ENCODE results near the gene VPS37B.

The VPS37B gene

DNA sequence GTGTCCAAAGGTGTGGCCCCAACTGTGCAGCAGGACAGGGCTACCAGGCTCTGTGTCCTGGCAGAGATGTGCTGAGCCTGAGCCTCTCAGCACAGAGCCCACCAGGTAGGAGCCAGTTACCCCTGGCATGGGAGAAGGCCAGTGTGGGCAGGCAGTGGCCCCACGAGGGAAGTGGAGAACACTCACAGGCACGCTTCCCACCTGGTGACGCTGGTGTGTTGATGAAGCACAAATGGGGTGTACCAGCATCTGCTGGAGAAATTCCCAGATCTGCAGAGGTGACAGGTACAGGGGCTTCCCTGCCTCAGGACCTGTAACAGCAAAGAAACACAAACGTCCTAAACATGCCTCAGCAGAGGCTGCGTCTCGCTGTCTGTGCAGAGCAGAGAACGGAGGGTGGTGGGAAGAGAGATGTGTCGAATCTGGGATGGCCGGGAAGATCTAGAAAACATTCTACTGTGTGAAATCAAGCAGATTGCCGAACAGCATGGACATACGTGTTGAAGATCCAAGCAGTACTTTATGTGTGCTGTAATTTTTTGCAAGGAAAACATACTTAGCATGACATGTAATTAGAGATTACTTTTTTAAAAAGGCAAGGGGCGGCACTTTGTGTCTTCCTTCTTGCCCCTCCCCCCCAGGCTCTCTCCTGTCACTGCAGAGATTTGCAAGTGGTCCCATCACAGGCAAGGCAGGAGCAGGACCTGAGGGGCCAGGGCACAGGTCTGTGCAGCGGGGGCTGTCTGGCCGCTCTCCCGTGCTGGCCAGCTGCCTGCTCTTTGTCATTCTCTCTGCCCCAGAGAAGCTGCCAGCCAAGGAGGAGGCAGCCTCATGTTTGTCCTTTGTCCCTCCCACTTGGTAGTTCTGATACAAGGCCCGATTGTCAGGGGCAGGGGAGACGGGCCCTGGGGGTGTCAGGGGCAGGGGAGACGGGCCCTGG is 43.3 kb downstream of the VPS37B start:
- no peak overlapping the region for H3K4me3 ChIP-seq (ENCODE audit: insufficient read length, low read depth)
- H3K27me3 ChIP-seq (ENCODE audit: insufficient read depth, insufficient read length) = no peaks in the 10 kb centered on the region
- H3K4me1 ChIP-seq (ENCODE audit: insufficient read depth, insufficient read length) = peaks cover 6% of the 10 kb centered on the region
- TF ChIP-seq YY1 (IDR thresholded peaks at IDR 0.05; ENCODE audit: insufficient read depth, insufficient read length) = no peak
- no peak for TF ChIP-seq SUZ12 (IDR thresholded peaks at IDR 0.05; ENCODE audit: extremely low read depth, insufficient read depth, insufficient read length)
- TF ChIP-seq ZNF274 (IDR thresholded peaks at IDR 0.05; ENCODE audit: low read depth, low read length) = no peak
- H3K36me3 ChIP-seq (ENCODE audit: insufficient read depth, insufficient read length, low read length) = peaks cover 59% of the 10 kb centered on the region
- H3K9me3 ChIP-seq (ENCODE audit: insufficient read depth, low read length) = no peaks in the 10 kb centered on the region
- H3K9ac ChIP-seq (ENCODE audit: insufficient read length, low read depth) = no peak overlapping the region
- DNase-seq (ENCODE audit: low read depth, low spot score) = no peak

DNA sequence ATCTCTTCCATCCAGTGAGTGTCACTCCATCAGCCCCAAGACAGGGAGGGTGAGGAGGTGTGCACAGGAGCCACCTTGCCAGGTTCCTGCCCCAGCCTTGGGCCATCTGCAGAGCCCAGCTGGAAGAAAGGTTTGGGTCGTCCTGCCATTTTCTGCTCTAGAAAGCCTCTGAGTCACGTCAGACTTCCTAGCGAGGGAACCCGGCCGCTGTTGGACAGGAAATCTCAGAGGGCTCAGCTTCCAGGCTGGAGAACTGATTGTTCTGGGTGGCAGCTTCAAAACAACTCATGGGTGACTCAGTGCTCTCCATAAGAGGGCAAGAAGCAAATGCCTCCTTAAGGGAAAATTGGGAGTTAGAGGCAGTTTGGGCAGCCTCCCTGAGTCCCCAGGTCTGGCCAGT is 44.1 kb downstream of the VPS37B start:
- no peak for DNase-seq (ENCODE audit: low read depth, low spot score)
- peaks cover 9% of the 10 kb centered on the region for H3K4me1 ChIP-seq (ENCODE audit: insufficient read depth, insufficient read length)
- no peaks in the 10 kb centered on the region for H3K27me3 ChIP-seq (ENCODE audit: insufficient read depth, insufficient read length)
- H3K4me3 ChIP-seq (ENCODE audit: insufficient read length, low read depth) = no peak overlapping the region
- H3K9me3 ChIP-seq (ENCODE audit: insufficient read depth, low read length) = no peaks in the 10 kb centered on the region
- H3K9ac ChIP-seq (ENCODE audit: insufficient read length, low read depth) = no peak overlapping the region
- TF ChIP-seq YY1 (IDR thresholded peaks at IDR 0.05; ENCODE audit: insufficient read depth, insufficient read length) = no peak
- peaks cover 51% of the 10 kb centered on the region for H3K36me3 ChIP-seq (ENCODE audit: insufficient read depth, insufficient read length, low read length)

DNA sequence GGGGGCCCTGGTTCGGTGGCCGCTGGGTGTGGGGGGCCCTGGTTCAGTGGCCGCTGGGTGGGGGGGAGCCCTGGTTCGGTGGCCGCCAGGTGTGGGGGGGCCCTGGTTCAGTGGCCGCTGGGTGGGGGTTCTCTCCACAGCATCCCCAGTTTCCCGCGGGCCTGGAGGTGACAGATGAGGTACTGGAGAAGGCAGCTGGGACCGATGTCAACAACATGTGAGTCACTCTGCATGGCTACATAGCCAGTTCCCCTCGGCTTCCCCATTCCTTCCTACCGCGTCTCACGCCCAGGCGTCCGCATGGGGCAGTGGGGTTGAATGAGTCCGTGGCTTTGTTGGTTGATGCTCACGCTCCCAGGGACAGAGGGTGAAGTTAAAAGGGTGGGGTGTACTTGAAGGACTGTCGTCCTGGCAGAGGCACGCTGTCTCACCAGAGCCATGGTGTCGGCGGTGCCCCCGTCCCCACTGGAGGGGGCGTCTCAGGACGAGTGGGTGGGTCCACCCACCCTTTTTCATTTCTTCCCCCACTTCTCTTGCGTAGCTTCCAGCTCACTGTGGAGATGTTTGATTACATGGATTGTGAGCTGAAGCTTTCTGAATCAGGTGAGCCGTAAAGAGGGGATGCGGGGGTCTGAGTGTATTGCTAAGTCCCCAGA is 45.1 kb downstream of the VPS37B start:
- no peak overlapping the region for H3K9ac ChIP-seq (ENCODE audit: insufficient read length, low read depth)
- H3K4me1 ChIP-seq (ENCODE audit: insufficient read depth, insufficient read length) = peaks cover 9% of the 10 kb centered on the region
- no peaks in the 10 kb centered on the region for H3K9me3 ChIP-seq (ENCODE audit: insufficient read depth, low read length)
- peaks cover 42% of the 10 kb centered on the region for H3K36me3 ChIP-seq (ENCODE audit: insufficient read depth, insufficient read length, low read length)
- no peaks in the 10 kb centered on the region for H3K27me3 ChIP-seq (ENCODE audit: insufficient read depth, insufficient read length)
- H3K4me3 ChIP-seq (ENCODE audit: insufficient read length, low read depth) = no peak overlapping the region
- DNase-seq (ENCODE audit: low read depth, low spot score) = no peak
- TF ChIP-seq YY1 (IDR thresholded peaks at IDR 0.05; ENCODE audit: insufficient read depth, insufficient read length) (no peak), ZNF274 (IDR thresholded peaks at IDR 0.05; ENCODE audit: low read depth, low read length) (no peak), SUZ12 (IDR thresholded peaks at IDR 0.05; ENCODE audit: extremely low read depth, insufficient read depth, insufficient read length) (no peak)

- no peaks in the 10 kb centered on the region for H3K9me3 ChIP-seq (ENCODE audit: insufficient read depth, low read length)
- no peak for DNase-seq (ENCODE audit: low read depth, low spot score)
- H3K9ac ChIP-seq (ENCODE audit: insufficient read length, low read depth) = no peak overlapping the region
- H3K27me3 ChIP-seq (ENCODE audit: insufficient read depth, insufficient read length) = no peaks in the 10 kb centered on the region
- peaks cover 14% of the 10 kb centered on the region for H3K4me1 ChIP-seq (ENCODE audit: insufficient read depth, insufficient read length)
- TF ChIP-seq YY1 (IDR thresholded peaks at IDR 0.05; ENCODE audit: insufficient read depth, insufficient read length) = no peak
- no peak overlapping the region for H3K4me3 ChIP-seq (ENCODE audit: insufficient read length, low read depth)
- peaks cover 42% of the 10 kb centered on the region for H3K36me3 ChIP-seq (ENCODE audit: insufficient read depth, insufficient read length, low read length)
Observed at GRCh38 chr12:122850048-122850445, 45.9 kb downstream of the VPS37B start.

DNA sequence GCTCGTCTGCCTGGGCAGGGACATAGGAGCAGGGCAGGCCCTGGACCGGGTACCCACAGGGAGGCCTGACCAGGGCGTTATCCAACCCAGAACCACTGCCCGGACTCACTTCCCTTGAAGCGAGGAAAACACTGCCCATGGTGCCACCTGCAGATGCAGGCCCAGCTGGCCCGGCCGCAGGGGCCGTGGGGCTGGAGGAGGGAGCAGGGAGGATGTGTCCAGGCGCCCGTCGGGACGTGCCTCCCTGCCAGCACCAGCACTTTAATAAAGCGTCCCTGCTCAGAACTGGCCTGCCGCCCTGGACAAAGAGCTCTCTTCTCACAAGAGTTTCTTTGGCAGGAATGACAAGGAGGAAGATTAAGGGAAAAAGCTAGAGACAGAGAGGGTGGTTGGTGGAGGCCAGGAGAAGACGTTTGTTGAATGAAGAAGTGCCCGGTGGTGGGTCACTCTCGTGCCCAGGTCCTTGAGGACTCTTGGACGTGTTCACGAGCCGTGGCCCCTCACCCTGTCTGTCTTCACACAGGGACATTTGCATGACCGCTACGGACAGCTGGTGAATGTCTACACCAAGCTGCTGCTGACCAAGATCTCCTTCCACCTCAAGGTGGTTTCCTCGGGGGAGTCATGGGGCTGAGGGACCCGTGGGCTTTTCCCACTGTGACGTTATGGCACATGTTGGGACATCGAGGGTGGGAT is 46.4 kb downstream of the VPS37B start:
- Histone ChIP-seq H3K4me3 (ENCODE audit: insufficient read length, low read depth) (no peak overlapping the region), H3K9ac (ENCODE audit: insufficient read length, low read depth) (no peak overlapping the region), H3K36me3 (ENCODE audit: insufficient read depth, insufficient read length, low read length) (peaks cover 37% of the 10 kb centered on the region), H3K4me1 (ENCODE audit: insufficient read depth, insufficient read length) (peaks cover 19% of the 10 kb centered on the region), H3K9me3 (ENCODE audit: insufficient read depth, low read length) (no peaks in the 10 kb centered on the region), H3K27me3 (ENCODE audit: insufficient read depth, insufficient read length) (no peaks in the 10 kb centered on the region)
- DNase-seq (ENCODE audit: low read depth, low spot score) = no peak
- TF ChIP-seq ZNF274 (IDR thresholded peaks at IDR 0.05; ENCODE audit: low read depth, low read length) = no peak
- no peak for TF ChIP-seq YY1 (IDR thresholded peaks at IDR 0.05; ENCODE audit: insufficient read depth, insufficient read length)
- no peak for TF ChIP-seq SUZ12 (IDR thresholded peaks at IDR 0.05; ENCODE audit: extremely low read depth, insufficient read depth, insufficient read length)

DNA sequence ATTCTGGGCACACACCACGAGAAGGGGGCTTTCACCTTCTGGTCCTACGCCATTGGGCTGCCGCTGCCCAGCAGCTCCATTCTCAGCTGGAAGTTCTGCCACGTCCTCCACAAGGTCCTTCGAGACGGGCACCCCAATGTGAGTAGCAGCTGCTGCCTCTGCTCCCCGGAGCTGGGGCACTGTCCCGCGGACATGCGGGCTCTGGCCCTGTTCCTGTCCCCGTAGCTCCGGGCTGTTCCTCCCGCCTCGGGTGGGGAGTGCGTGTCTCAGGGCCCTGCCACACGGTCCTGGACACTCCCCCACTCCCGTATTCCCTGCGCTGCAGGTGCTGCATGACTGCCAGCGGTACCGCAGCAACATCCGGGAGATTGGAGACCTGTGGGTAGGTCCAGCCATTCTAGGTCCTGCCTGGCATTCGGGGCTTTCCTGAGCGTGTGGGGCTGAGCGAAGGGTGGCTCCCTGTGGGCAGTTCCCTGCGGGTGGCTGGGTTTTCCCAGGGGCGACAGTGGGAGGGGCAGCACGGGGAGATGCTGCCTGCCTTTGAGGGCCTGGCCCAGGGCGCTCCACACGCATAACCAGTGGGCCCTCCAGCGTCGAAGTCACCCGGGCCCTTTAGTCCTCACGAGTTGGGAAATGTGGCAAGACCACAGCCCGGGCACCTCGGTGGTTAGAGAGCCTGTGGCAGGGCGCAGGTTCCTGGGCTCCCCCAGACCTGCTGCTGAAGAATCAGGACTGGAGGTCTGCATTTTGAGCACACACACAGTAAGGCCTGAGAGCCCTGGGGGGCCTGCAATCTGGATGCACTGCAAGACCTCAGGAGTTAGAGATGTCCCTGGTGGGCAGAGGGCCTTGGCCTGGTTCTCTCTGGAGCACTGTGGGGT is 47.2 kb downstream of the VPS37B start:
- no peak overlapping the region for H3K4me3 ChIP-seq (ENCODE audit: insufficient read length, low read depth)
- no peaks in the 10 kb centered on the region for H3K27me3 ChIP-seq (ENCODE audit: insufficient read depth, insufficient read length)
- peaks cover 30% of the 10 kb centered on the region for H3K36me3 ChIP-seq (ENCODE audit: insufficient read depth, insufficient read length, low read length)
- H3K9me3 ChIP-seq (ENCODE audit: insufficient read depth, low read length) = no peaks in the 10 kb centered on the region
- no peak for DNase-seq (ENCODE audit: low read depth, low spot score)
- TF ChIP-seq ZNF274 (IDR thresholded peaks at IDR 0.05; ENCODE audit: low read depth, low read length) (no peak), YY1 (IDR thresholded peaks at IDR 0.05; ENCODE audit: insufficient read depth, insufficient read length) (no peak), SUZ12 (IDR thresholded peaks at IDR 0.05; ENCODE audit: extremely low read depth, insufficient read depth, insufficient read length) (no peak)
- peaks cover 23% of the 10 kb centered on the region for H3K4me1 ChIP-seq (ENCODE audit: insufficient read depth, insufficient read length)
- no peak overlapping the region for H3K9ac ChIP-seq (ENCODE audit: insufficient read length, low read depth)
